NB4 (cell line): Measurements from ENCODE around the gene HEMK1.

ENCODE experiments used
- CTCF ChIP-seq: IDR thresholded peaks from one replicate; pipeline ENCODE4 v1.5.1; 2012; ENCODE audit warnings: low read depth, low read length
- MAX ChIP-seq: IDR thresholded peaks from 2 replicates; pipeline ENCODE4 v1.6.1; 2011; ENCODE audit warnings: low read depth, low read length
- MYC ChIP-seq: IDR thresholded peaks from 2 replicates; pipeline ENCODE4 v1.6.1; 2011; ENCODE audit warnings: low read depth, low read length
- POLR2A ChIP-seq: IDR thresholded peaks from 2 replicates; pipeline ENCODE4 v1.6.1; 2011; ENCODE audit warnings: mild to moderate bottlenecking; ENCODE audit not compliant: insufficient read length; ENCODE audit errors: extremely low read depth

DNA sequence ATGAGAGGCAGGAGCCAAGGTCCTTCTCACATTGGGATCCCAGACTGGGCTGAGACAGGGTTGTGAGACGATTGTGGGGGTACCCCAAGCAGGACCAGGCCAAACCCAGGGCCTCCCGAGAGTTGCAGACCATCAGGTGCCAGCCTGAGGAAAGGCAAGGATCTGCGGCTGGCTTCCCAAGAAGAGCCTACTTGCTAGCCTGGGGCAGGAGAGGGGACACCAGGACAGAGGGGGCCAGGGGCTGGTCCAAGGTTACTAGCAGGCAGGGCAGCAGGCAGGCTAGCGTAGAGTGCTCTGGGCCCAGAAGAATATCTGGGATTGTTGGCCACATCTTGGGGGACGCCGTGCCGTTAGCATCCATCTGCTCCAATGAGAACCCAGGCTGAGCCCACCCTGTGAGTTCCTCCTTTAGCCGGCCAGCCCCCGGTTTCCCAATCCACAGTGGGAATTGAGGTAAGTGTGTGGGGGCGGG lies 41.7 kb downstream of the HEMK1 start:
- no peak for TF ChIP-seq MAX
- no peak for TF ChIP-seq CTCF
- no peak for TF ChIP-seq POLR2A
- TF ChIP-seq MYC = no peak
